Measurements from ENCODE around the gene PCDHA1.
"Not testable (repeated sequence)": the region's sequence is repeated elsewhere in the genome, so short reads cannot be mapped to it uniquely, and the experiment has no call there.

PCDHA1 gene

GRCh38 chr5:140780512-140780911 is 5.4 kb upstream of the PCDHA1 start:
- no peak overlapping the region for H3K4me3 ChIP-seq (ENCODE audit: low read depth, low read length)
- DNase-seq (ENCODE audit: low read depth): no peak
- no peak for TF ChIP-seq CTCF (IDR thresholded peaks at IDR 0.05; ENCODE audit: low read depth, low read length, missing control alignments)

DNA sequence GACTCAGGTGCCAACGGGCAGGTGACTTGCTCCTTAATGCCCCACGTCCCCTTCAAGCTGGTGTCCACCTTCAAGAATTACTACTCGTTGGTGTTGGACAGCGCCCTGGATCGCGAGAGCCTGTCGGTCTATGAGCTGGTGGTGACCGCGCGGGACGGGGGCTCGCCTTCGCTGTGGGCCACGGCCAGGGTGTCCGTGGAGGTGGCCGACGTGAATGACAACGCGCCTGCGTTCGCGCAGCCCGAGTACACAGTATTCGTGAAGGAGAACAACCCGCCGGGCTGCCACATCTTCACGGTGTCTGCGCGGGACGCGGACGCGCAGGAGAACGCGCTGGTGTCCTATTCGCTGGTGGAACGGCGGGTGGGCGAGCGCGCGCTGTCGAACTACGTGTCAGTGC is 1.5 kb downstream of the PCDHA1 start:
- H3K4me3 ChIP-seq (ENCODE audit: low read depth, low read length); DNase-seq (ENCODE audit: low read depth): not testable (repeated sequence)

GRCh38 chr5:140787849-140788504 is 2.0 kb downstream of the PCDHA1 start:
- not testable (repeated sequence) for H3K4me3 ChIP-seq (ENCODE audit: low read depth, low read length); DNase-seq (ENCODE audit: low read depth)

- H3K4me3 ChIP-seq (ENCODE audit: low read depth, low read length): no peak overlapping the region
- no peak for DNase-seq (ENCODE audit: low read depth)
- TF ChIP-seq CTCF (IDR thresholded peaks at IDR 0.05; ENCODE audit: low read depth, low read length, missing control alignments): no peak
Measured at GRCh38 chr5:140791089-140791488, 5.1 kb downstream of the PCDHA1 start.

DNA sequence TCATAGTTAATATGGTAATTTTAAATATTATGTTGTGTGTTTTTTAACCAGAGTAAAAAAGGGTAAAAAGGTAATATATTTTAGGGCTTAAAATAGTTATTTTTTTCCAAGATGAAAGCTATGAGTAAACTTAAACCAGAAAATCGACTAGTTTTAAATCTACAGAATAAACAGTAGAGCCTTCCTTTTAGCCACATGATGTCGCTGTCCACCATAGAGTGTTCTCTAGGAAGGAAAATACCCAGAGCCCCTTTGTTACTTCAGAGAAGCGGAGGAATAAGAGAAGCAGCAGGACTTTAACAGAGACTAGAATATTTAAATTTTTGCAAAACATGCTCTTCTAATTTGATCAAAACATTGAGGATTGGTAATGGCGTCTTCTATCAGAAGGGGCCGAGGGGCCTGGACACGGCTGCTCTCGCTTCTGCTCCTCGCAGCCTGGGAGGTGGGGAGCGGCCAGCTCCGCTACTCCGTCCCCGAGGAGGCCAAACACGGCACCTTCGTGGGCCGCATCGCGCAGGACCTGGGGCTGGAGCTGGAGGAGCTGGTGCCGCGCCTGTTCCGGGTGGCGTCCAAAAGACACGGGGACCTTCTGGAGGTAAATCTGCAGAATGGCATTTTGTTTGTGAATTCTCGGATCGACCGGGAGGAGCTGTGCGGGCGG is 8.8 kb downstream of the PCDHA1 start, which contains the start of gene PCDHA2:
Gene PCDHA2, plus strand, starts transcription at position 258 of the 664 bp plus-strand sequence.
- no peak for DNase-seq (ENCODE audit: low read depth)
- no peak within 1 kb of the TSS for H3K4me3 ChIP-seq (ENCODE audit: low read depth, low read length)
- no peak for TF ChIP-seq CTCF (IDR thresholded peaks at IDR 0.05; ENCODE audit: low read depth, low read length, missing control alignments)

DNA sequence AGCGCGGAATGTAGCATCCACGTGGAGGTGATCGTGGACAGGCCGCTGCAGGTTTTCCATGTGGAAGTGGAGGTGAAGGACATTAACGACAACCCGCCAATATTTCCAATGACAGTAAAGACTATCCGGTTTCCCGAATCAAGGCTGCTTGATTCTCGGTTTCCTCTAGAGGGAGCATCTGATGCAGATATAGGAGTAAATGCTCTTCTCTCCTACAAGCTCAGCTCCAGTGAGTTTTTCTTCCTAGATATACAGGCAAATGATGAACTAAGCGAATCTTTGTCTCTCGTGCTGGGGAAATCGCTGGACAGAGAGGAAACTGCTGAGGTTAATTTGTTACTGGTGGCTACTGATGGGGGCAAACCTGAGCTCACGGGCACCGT is 9.3 kb downstream of the PCDHA1 start:
- H3K4me3 ChIP-seq (ENCODE audit: low read depth, low read length): no peak overlapping the region
- DNase-seq (ENCODE audit: low read depth): no peak
- TF ChIP-seq CTCF (IDR thresholded peaks at IDR 0.05; ENCODE audit: low read depth, low read length, missing control alignments): no peak

DNA sequence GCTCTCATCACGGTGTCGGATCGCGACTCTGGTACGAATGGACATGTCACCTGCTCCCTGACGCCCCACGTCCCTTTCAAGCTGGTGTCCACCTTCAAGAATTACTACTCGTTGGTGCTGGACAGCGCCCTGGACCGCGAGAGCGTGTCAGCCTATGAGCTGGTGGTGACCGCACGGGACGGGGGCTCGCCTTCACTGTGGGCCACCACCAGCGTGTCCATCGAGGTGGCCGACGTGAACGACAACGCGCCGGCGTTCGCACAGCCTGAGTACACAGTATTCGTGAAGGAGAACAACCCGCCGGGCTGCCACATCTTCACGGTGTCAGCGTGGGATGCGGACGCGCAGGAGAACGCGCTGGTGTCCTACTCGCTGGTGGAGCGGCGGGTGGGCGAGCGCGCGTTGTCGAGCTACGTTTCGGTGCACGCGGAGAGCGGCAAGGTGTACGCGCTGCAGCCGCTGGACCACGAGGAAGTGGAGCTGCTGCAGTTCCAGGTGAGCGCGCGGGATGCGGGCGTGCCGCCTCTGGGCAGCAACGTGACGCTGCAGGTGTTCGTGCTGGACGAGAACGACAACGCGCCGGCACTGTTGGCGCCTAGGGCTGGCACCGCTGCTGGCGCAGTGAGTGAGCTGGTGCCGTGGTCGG is 10.3 kb downstream of the PCDHA1 start:
- not testable (repeated sequence) for H3K4me3 ChIP-seq (ENCODE audit: low read depth, low read length); DNase-seq (ENCODE audit: low read depth)

DNA sequence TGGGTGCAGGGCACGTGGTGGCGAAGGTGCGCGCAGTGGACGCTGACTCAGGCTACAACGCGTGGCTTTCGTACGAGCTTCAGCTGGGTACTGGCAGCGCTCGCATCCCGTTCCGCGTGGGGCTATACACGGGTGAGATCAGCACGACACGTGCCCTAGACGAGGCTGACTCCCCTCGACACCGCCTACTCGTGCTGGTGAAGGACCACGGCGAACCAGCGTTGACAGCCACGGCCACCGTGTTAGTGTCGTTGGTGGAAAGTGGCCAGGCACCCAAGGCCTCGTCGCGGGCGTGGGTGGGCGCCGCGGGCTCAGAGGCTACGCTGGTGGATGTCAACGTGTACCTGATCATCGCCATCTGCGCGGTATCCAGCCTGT is 10.8 kb downstream of the PCDHA1 start:
- no peak overlapping the region for H3K4me3 ChIP-seq (ENCODE audit: low read depth, low read length)
- no peak for DNase-seq (ENCODE audit: low read depth)
- no peak for TF ChIP-seq CTCF (IDR thresholded peaks at IDR 0.05; ENCODE audit: low read depth, low read length, missing control alignments)
